ENCODE data around the gene GMDS. TPM values are rescaled to one million over a fixed set of nuclear protein-coding genes. Genes with fewer than 3 reads are reported as not detected.

Gene GMDS
- total and polyA plus RNA-seq, 2 of the 8 experiments (the other 6 are each of a cell fraction or from before 2014, with no cell fraction given): 16.8 to 50.0 TPM

GRCh38 chr6:2179241-2179640, 66.2 kb downstream of the GMDS start:
- no peaks in the 10 kb centered on the region for H3K4me1 ChIP-seq (replicated peaks in 1 of 4; ENCODE audit: control insufficient read depth in 3 of 4, insufficient read depth in 4 of 4, low read length in 3 of 4)
- H3K79me2 ChIP-seq (ENCODE audit: control insufficient read depth in 1 of 2, insufficient read depth in 2 of 2, low read length in 2 of 2): peaks cover 0 to 17% of the 10 kb centered on the region in 2 experiments; a peak in 2 of 4 replicates
- no peak overlapping the region for H2BK120ac ChIP-seq (replicated peaks; ENCODE audit: low read depth, low read length)
- H3K14ac ChIP-seq (ENCODE audit: insufficient read length): no peak overlapping the region
- CTCF ChIA-PET (ENCODE audit: partially characterized antibody): no interaction called here
- H4K91ac ChIP-seq (replicated peaks; ENCODE audit: insufficient read length, low read length): no peak overlapping the region
- H3K56ac ChIP-seq (replicated peaks; ENCODE audit: insufficient read length, low read depth, low read length): no peak overlapping the region
- H2AFZ ChIP-seq (ENCODE audit: low read length): no peak overlapping the region
- no peak overlapping the region for H3K4ac ChIP-seq (replicated peaks; ENCODE audit: insufficient read length, low read depth, low read length)
- H3K27ac ChIP-seq (ENCODE audit: low read depth, low read length): no peak overlapping the region
- no peaks in the 10 kb centered on the region for H3K9me3 ChIP-seq (ENCODE audit: insufficient read depth in 2 of 2, low read depth in 1 of 2, low read length in 1 of 2)
- no peak overlapping the region for H2BK5ac ChIP-seq (ENCODE audit: low read depth, low read length)
- H3K23ac ChIP-seq (ENCODE audit: insufficient read length): no peak overlapping the region
- H2BK12ac ChIP-seq (ENCODE audit: low read depth, low read length): no peak overlapping the region
- peaks cover 7% of the 10 kb centered on the region; the same call in 1 of the 2 replicates for H3K79me1 ChIP-seq (ENCODE audit: low read depth, low read length)
- POLR2A ChIA-PET (ENCODE audit: partially characterized antibody): no interaction called here
- no peak overlapping the region for H3K9ac ChIP-seq (replicated peaks in 1 of 4; ENCODE audit: extremely low read depth in 1 of 4, low read depth in 3 of 4, low read length in 3 of 4)
- DNase-seq (ENCODE audit: low read depth in 1 of 2, low spot score in 2 of 2) (no peak), FAIRE-seq (no peak)
- H2BK20ac ChIP-seq (ENCODE audit: low read length): no peak overlapping the region
- no peak for TF ChIP-seq YY1 (IDR thresholded peaks at IDR 0.05; ENCODE audit: low read depth, low read length)
- TF ChIP-seq SIN3A (conservative IDR thresholded peaks at IDR 0.05 in 1 of 2, IDR thresholded peaks at IDR 0.05 in 1 of 2; ENCODE audit: low read depth in 1 of 2, low read length in 2 of 2): no peak
- no peak overlapping the region for H3K18ac ChIP-seq (ENCODE audit: extremely low read depth, low read length)
- H2BK15ac ChIP-seq (ENCODE audit: low read length): no peak overlapping the region
- H3K27me3 ChIP-seq (replicated peaks in 1 of 4; ENCODE audit: control insufficient read depth in 3 of 4, extremely low read depth in 1 of 4, insufficient read depth in 3 of 4, low read length in 3 of 4): no peaks in the 10 kb centered on the region
- no peaks in the 10 kb centered on the region for H4K20me1 ChIP-seq (replicated peaks in 1 of 2; ENCODE audit: control insufficient read depth in 1 of 2, insufficient read depth in 2 of 2, low read length in 2 of 2)
- no peak overlapping the region for H4K8ac ChIP-seq (ENCODE audit: extremely low read depth, insufficient read depth, low read length)
- no peaks in the 10 kb centered on the region for H3K36me3 ChIP-seq (ENCODE audit: control insufficient read depth in 2 of 4, insufficient read depth in 4 of 4, low read length in 3 of 4)
- no peak overlapping the region for H4K5ac ChIP-seq (ENCODE audit: insufficient read length, low read depth, low read length)
- 76% methylated on average over 1 of the region's 1 CpG; no CpG with 5 or more reads in 1 of the 2 experiments for WGBS, 2 experiments (ENCODE audit: extremely low coverage in 1 of 2, insufficient coverage in 1 of 2, insufficient read length in 1 of 2, insufficient replicate concordance in 2 of 2, low coverage in 1 of 2, low lambda C conversion rate in 2 of 2, missing lambda C conversion rate in 1 of 2)
- no peak overlapping the region for H3K4me3 ChIP-seq (ENCODE audit: extremely low read depth in 1 of 4, insufficient read depth in 2 of 4, low read depth in 3 of 4, low read length in 4 of 4)
- no peak overlapping the region for H2AK5ac ChIP-seq (ENCODE audit: low read depth, low read length)
- no peak overlapping the region for H3K4me2 ChIP-seq (ENCODE audit: insufficient read depth in 1 of 2, low read depth in 2 of 2, low read length in 2 of 2)
- H3K23me2 ChIP-seq (ENCODE audit: low read depth, low read length): no peaks in the 10 kb centered on the region; the same call in 1 of the 2 replicates
